HCT116 (cell line): Measurements from ENCODE around the gene SARS1. TPM values are rescaled to one million over a fixed set of nuclear protein-coding genes. Genes with fewer than 3 reads are reported as not detected.

ENCODE experiments used
- ATAC-seq: fragments of 200-7000 bp; cut with Tn5 transposase; 2 replicates; pipeline ENCODE4 v1.9.1; 2020; ENCODE audit warnings: mild to moderate bottlenecking, moderate library complexity
- BruUV-seq: library from RNA; stranded (reverse); fragments of 400-500 nt; replicated peaks from 2 replicates; lab custom pipeline; 2021; lab: Mats Ljungman, UMichigan
- CTCF ChIA-PET: fragments of 300-600 bp; sonication (Branson Sonifier 250); formaldehyde crosslinking; loops from one replicate; lab custom pipeline; 2021; ENCODE audit warnings: antibody characterized with exemption; lab: Charles Lee
- POLR2A ChIA-PET: fragments of 300-600, 350-600 bp; sonication (Branson Sonifier 250); formaldehyde crosslinking; loops from one replicate; lab custom pipeline; 2021; ENCODE audit warnings: antibody characterized with exemption; lab: Charles Lee
- RAD21 ChIA-PET, 2 experiments: fragments of 300-600 bp; sonication (Branson Sonifier 250); formaldehyde crosslinking; loops; one replicate each; lab custom pipeline; 2023; ENCODE audit warnings: low total read pairs in 2 of 2; ENCODE audit not compliant: uncharacterized antibody in 2 of 2, unreplicated experiment in 2 of 2, low non-redundant PET in 1 of 2; lab: Charles Lee
- DNase-seq: peaks from one replicate; pipeline ENCODE4 v3.0.0-alpha.2; 2010; ENCODE audit warnings: low read depth, low spot score
- H2AFZ ChIP-seq: fragments of 200-600 bp; shearing (Covaris generic), sonication (generic); 2 replicates; pipeline ENCODE4 v1.6.1; 2017; ENCODE audit warnings: low read depth, mixed run types, mixed read lengths, antibody characterized with exemption, low read length; ENCODE audit not compliant: poor library complexity, severe bottlenecking
- H3K27ac ChIP-seq: 2 replicates; pipeline ENCODE4 v1.5.1; 2012; ENCODE audit warnings: low read depth, low read length
- H3K27me3 ChIP-seq: fragments of 200-600 bp; sonication (generic); 2 replicates; pipeline ENCODE4 v1.6.1; 2016; ENCODE audit warnings: mixed run types, low read length, mixed read lengths; ENCODE audit not compliant: insufficient read depth
- H3K36me3 ChIP-seq, 2 experiments: fragments of 200-500 bp in 1 of 2; fragments of 200-600 bp in 1 of 2; sonication (Bioruptor generic) in 1 of 2; sonication (generic) in 1 of 2; 2 replicates each; pipeline versions ENCODE4 v1.5.1 to v1.6.1; 2014 to 2016; ENCODE audit warnings: low read length in 2 of 2, inconsistent platforms in 1 of 2, mixed read lengths in 1 of 2, mixed run types in 1 of 2; ENCODE audit not compliant: insufficient read depth in 2 of 2, control insufficient read depth in 1 of 2
- H3K4me1 ChIP-seq, 2 experiments: fragments of 200-600 bp in 1 of 2; sonication (generic) in 1 of 2; 2 replicates each; pipeline versions ENCODE4 v1.5.1 to v1.6.1; 2012 to 2017; ENCODE audit warnings: low read length in 2 of 2, inconsistent platforms in 1 of 2, mild to moderate bottlenecking in 1 of 2, mixed read lengths in 1 of 2, mixed run types in 1 of 2, moderate library complexity in 1 of 2; ENCODE audit not compliant: insufficient read depth in 2 of 2, control insufficient read depth in 1 of 2
- H3K4me2 ChIP-seq: fragments of 200-600 bp; sonication (generic); 2 replicates; pipeline ENCODE4 v1.6.1; 2017; ENCODE audit warnings: mixed run types, low read length, mixed read lengths
- H3K4me3 ChIP-seq, 2 experiments: fragments of 200-600 bp in 1 of 2; sonication (generic) in 1 of 2; replicated peaks in 1 of 2; 2 replicates each; pipeline ENCODE4 v1.5.1; 2011 to 2016; ENCODE audit warnings: low read length in 2 of 2, control low read depth in 1 of 2, low read depth in 1 of 2, mild to moderate bottlenecking in 1 of 2, mixed read lengths in 1 of 2, mixed run types in 1 of 2
- H3K79me2 ChIP-seq: fragments of 200-600 bp; sonication (generic); 2 replicates; pipeline ENCODE4 v1.6.1; 2017; ENCODE audit warnings: mild to moderate bottlenecking, mixed run types, low read length, moderate library complexity, mixed read lengths; ENCODE audit not compliant: insufficient read depth
- H3K9ac ChIP-seq: fragments of 200-600 bp; sonication (generic); 2 replicates; pipeline ENCODE4 v1.6.1; 2016; ENCODE audit warnings: low read length, mixed read lengths
- H3K9me2 ChIP-seq: fragments of 200-600 bp; sonication (generic), shearing (Covaris generic); 2 replicates; pipeline ENCODE4 v1.6.1; 2017; ENCODE audit warnings: mixed run types, mild to moderate bottlenecking, moderate library complexity; ENCODE audit not compliant: insufficient read depth
- H3K9me3 ChIP-seq, 2 experiments: fragments of 200-500 bp in 1 of 2; fragments of 200-600 bp in 1 of 2; sonication (Bioruptor generic) in 1 of 2; sonication (generic) in 1 of 2; 2 replicates each; pipeline ENCODE4 v1.6.1; 2014 to 2017; ENCODE audit warnings: low read length in 2 of 2, mixed read lengths in 2 of 2, inconsistent platforms in 1 of 2, low read depth in 1 of 2, mild to moderate bottlenecking in 1 of 2, mixed run types in 1 of 2, moderate library complexity in 1 of 2; ENCODE audit not compliant: control insufficient read depth in 1 of 2, insufficient read depth in 1 of 2
- H4K20me1 ChIP-seq: fragments of 200-600 bp; sonication (generic), shearing (Covaris generic); 2 replicates; pipeline ENCODE4 v1.6.1; 2017; ENCODE audit warnings: mixed run types, mild to moderate bottlenecking, moderate library complexity; ENCODE audit not compliant: insufficient read depth
- CBX3 ChIP-seq: IDR thresholded peaks from 2 replicates; pipeline ENCODE4 v1.6.1; 2012; ENCODE audit warnings: low read depth
- CEBPB ChIP-seq: IDR thresholded peaks from 2 replicates; pipeline ENCODE4 v1.6.1; 2012; ENCODE audit warnings: low read depth
- CTCF ChIP-seq, 3 experiments: fragments of 200-600 bp in 1 of 3; sonication (generic) in 1 of 3; IDR thresholded peaks in 2 of 3; conservative IDR thresholded peaks in 1 of 3; 2 replicates each; pipeline ENCODE4 v1.5.1; 2012 to 2017; ENCODE audit warnings: low read depth in 2 of 3, low read length in 2 of 3, antibody characterized with exemption in 1 of 3, borderline replicate concordance in 1 of 3, control low read depth in 1 of 3, mild to moderate bottlenecking in 1 of 3, mixed read lengths in 1 of 3, mixed run types in 1 of 3, moderate library complexity in 1 of 3; ENCODE audit not compliant: insufficient read depth in 1 of 3
- EGR1 ChIP-seq: IDR thresholded peaks from 2 replicates; pipeline ENCODE4 v1.6.1; 2012; ENCODE audit warnings: low read depth
- ELF1 ChIP-seq: IDR thresholded peaks from 2 replicates; pipeline ENCODE4 v1.6.1; 2012; ENCODE audit warnings: low read depth, borderline replicate concordance
- EZH2 ChIP-seq: fragments of 200-600 bp; sonication (generic); IDR thresholded peaks from 2 replicates; pipeline ENCODE4 v1.6.1; 2017; ENCODE audit warnings: antibody characterized with exemption, mixed run types
- MAX ChIP-seq: IDR thresholded peaks from 2 replicates; pipeline ENCODE4 v1.6.1; 2012
- POLR2AphosphoS5 ChIP-seq: IDR thresholded peaks from 2 replicates; pipeline ENCODE4 v1.6.1; 2011; ENCODE audit warnings: mild to moderate bottlenecking, low read depth, low read length, moderate library complexity
- REST ChIP-seq: IDR thresholded peaks from 2 replicates; pipeline ENCODE4 v1.6.1; 2012; ENCODE audit warnings: low read depth
- SRF ChIP-seq: IDR thresholded peaks from 2 replicates; pipeline ENCODE4 v1.6.1; 2012; ENCODE audit warnings: low read depth
- ZBTB33 ChIP-seq: IDR thresholded peaks from 2 replicates; pipeline ENCODE4 v1.6.1; 2011; ENCODE audit warnings: mild to moderate bottlenecking, low read length, moderate library complexity; ENCODE audit not compliant: insufficient replicate concordance; ENCODE audit errors: extremely low read depth
- intact Hi-C: fragments of 100-400 bp; cut with micrococcal nuclease; formaldehyde crosslinking; loops from 2 replicates; pipeline ENCODE4 v1.10.0; 2022
- total RNA-seq: library from RNA; stranded (reverse); gene quantifications from one replicate; pipeline ENCODE4 v1.2.1, GENCODE V29; 2021; ENCODE audit not compliant: unreplicated experiment

SARS1 gene
- total RNA-seq, 1 experiment from 2014 or later = 206 TPM

- no peak for DNase-seq
- Histone ChIP-seq H3K4me3 (no peak overlapping the region), H3K36me3 (peaks cover 30 to 32% of the 10 kb centered on the region in 2 experiments), H4K20me1 (no peaks in the 10 kb centered on the region), H2AFZ (no peak overlapping the region), H3K79me2 (no peaks in the 10 kb centered on the region), H3K4me2 (no peak overlapping the region)
- POLR2A ChIA-PET = interaction anchor here (0.8 to 1.4 kb wide), 2 partner anchors 11 kb away, joined by 3 to 6 read pairs; partner anchors contain the start of gene CELSR2
- TF ChIP-seq ELF1 (no peak), POLR2AphosphoS5 (no peak; the same call in 1 of the 2 replicates), EGR1 (no peak), SRF (no peak), MAX (no peak), CTCF (IDR thresholded peaks at IDR 0.05 in 2 of 3, conservative IDR thresholded peaks at IDR 0.05 in 1 of 3; ENCODE audit: borderline replicate concordance in 1 of 3, insufficient read depth in 1 of 3, low read depth in 2 of 3, low read length in 2 of 3) (no peak), CEBPB (no peak), CBX3 (no peak), REST (no peak), EZH2 (no peak), ZBTB33 (no peak)
- TF ChIP-seq, all 23 proteins: peak for 0
- CTCF ChIA-PET = interaction anchor here (0.9 to 2.5 kb wide), 9 partner anchors 11 to 294 kb away, joined by 3 to 12 read pairs (median 4); partner anchors contain the start of genes ATXN7L2, CELSR2, SARS1 and SORT1
- H3K27ac ChIP-seq = no peak overlapping the region
- intact Hi-C loops = no loop called here
- H3K9me3 ChIP-seq = no peaks in the 10 kb centered on the region
- BruUV-seq = no TSS peak
- H3K27me3 ChIP-seq = no peaks in the 10 kb centered on the region
- no peak for ATAC-seq
- no peak overlapping the region for H3K9ac ChIP-seq
- no peaks in the 10 kb centered on the region for H3K9me2 ChIP-seq
- RAD21 ChIA-PET = no interaction called here
- peaks cover 6 to 18% of the 10 kb centered on the region in 2 experiments; a peak in 2 of 4 replicates for H3K4me1 ChIP-seq
These were observed 25.3 kb downstream of the SARS1 start for GRCh38 chr1:109239047-109239408.
